ENCODE results near the gene BICDL2. TPM values are rescaled to one million over a fixed set of nuclear protein-coding genes. Genes with fewer than 3 reads are reported as not detected.

Gene BICDL2
- total RNA-seq, 2 experiments from 2014 or later: 0.11 to 0.17 TPM

DNA sequence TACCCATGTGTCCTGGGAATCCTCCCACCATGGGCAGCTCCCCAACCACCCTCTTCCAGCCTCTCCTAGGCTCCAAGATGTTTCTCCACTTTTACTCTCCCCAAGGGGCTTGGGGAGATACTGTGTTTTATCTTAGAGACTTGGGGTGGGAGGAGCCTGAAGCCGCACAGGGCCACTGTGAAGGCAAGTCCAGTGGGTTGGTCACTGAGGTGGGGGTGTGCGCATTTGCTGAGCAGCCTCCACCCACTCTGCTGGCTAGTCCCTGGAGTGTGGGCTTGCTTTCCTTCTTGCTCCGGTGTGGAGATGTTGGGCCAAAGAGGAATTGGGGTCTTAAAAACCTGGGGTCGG, 28.1 kb downstream of the BICDL2 start:
- ChIA-PET CTCF (interaction anchor here (2.1 to 7.2 kb wide), 2 partner anchors 12 to 21 kb away, joined by 16 to 73 read pairs; partner anchors contain the start of gene TNFRSF12A), POLR2A (no interaction called here)

DNA sequence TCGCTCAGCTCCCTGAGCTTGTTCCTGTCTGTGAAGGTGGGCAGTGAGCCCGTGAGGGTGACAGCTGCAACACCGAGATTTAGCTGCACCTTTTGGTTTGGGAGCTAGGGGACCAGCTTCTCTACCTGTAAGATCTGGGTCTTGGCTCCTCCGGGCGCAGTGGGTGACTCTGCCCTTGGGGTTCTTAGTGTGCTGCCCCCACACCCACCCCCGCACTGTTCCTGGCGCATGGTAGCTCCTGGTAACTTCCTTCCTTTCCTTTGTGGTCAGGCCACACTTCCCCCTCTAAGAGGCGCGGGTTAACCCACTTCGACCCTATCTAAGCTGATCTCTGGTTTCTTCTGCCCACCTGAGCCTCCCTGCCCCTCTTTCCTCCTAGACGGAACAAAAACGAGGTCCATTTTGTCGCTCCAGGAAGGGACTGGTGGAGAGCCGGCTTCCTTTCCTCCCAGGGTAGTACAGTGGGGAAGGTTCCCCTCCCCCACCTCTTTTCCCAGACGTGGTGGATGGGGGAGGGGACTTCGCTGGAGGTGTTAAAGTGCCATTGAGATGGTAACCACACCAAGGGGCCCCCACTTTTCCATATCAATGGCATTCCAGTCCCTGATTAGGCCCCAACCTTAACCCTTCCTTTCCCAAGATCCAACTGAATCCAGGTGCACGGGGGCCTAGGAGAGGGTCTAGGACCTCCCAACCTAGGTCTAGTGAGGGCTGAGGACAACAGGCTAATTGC, 28.6 kb downstream of the BICDL2 start:
- CTCF ChIA-PET: interaction anchor here (0.9 to 7.2 kb wide), 4 partner anchors 13 to 21 kb away, joined by 3 to 73 read pairs (median 10); partner anchors contain the start of gene TNFRSF12A
- POLR2A ChIA-PET: interaction anchor here (0.6 kb wide), 1 partner anchor 31 kb away, joined by 3 read pairs; no protein-coding TSS in a partner anchor

DNA sequence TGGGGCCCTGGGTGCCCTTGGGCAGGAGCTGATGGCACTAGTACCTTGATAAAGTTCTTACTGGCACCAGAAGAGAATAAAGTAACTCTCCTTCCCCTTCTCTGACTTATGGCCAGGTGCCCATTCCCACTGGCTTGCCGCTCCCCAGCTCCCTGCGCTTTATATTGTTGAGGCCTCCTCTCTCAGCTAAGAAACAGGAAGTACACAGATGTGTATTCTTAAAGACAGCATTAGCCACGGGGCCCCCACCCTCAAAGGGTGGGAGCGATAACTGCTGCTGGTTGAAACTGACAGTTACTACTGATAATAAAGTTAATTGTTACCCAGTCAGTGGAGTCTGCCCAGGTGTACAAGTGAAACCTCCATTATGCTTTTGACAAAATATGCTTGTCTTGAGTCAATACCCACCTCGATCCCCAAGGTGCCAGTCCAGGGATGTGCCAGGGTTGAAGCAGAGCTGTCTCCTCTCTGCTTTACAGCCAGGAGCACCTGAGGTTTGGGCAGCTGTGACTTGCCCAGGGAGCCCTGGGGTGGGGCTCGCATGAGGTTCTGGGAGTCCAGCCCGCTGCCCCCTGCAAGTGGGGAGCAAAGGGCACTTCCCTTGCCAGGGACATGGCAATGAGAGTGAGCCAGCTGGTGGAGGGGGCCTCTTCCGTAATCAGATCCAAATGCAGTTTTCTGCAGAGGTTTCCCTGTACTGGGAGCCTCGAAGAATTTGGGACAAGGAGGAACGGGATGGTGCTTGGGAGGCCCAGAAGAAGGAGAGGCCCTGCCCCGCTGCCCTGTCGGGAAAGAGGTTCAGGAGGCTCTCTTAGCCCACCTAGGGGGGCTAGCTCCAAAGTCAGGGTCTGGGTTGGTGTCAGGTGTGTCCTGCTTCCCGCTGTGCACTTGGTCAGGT, 29.4 kb downstream of the BICDL2 start:
- POLR2A ChIA-PET: interaction anchor here (0.5 to 0.6 kb wide), 2 partner anchors 32 to 120 kb away, joined by 3 to 5 read pairs; no protein-coding TSS in a partner anchor
- CTCF ChIA-PET: interaction anchor here (0.9 to 7.2 kb wide), 4 partner anchors 13 to 22 kb away, joined by 3 to 73 read pairs (median 10); partner anchors contain the start of gene TNFRSF12A

DNA sequence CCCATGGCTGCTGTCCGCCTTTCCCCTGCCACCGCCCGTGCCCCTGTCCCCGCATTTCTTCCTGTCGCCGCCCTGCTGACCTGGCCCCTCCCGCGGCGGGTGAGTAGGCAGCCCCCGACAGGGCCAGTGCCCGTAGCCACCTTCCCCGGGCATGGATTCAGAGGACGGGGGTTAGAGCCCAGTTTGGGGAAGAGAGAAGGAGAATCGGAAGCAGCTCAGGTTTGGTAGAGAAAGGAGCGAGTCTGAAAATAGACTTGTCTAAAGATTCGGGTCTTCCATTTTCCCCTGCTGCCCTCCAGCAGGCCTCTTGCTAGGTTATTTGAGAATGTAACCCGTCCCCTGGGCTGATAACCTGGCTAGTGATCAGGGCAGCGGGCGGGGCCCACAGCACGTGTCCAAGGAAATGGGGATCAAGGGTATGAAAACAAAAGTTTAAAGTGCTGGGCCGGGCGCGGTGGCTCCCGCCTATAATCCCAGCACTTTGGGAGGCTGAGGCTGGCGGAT, 31.9 kb downstream of the BICDL2 start:
- CTCF ChIA-PET: interaction anchor here (0.6 to 7.2 kb wide), 4 partner anchors 18 to 234 kb away, joined by 4 to 73 read pairs (median 11); partner anchors contain the start of genes HCFC1R1 and THOC6
- POLR2A ChIA-PET: interaction anchor here (1.2 kb wide), 1 partner anchor 144 kb away, joined by 4 read pairs; no protein-coding TSS in a partner anchor

DNA sequence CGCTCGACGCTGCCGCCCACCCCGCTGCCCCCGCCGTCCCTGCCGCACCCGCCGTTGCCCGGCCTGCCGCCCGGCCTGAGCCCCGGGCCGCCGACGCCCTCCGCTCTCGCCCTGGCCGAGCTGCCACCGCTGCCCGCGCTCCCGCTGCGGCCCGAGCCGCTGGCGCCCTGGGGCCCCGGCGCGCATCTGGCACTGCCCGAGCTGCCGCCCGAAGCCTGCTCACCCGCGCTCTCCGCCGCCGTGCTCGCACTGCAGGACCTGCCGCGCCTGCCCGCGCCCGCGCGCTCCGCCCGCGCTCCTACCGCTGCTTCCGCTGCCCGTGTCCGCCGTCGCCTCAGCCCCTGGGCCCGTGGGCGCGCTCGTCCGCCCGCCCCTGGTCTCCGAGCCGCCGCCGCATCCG, 32.4 kb downstream of the BICDL2 start:
- ChIA-PET CTCF (interaction anchor here (0.8 to 7.2 kb wide), 10 partner anchors 10 to 122 kb away, joined by 3 to 73 read pairs (median 3); partner anchors contain the start of genes HCFC1R1, PKMYT1, THOC6 and TNFRSF12A), POLR2A (interaction anchor here (1.0 to 1.2 kb wide), 2 partner anchors 18 to 145 kb away, joined by 3 to 4 read pairs; no protein-coding TSS in a partner anchor)

DNA sequence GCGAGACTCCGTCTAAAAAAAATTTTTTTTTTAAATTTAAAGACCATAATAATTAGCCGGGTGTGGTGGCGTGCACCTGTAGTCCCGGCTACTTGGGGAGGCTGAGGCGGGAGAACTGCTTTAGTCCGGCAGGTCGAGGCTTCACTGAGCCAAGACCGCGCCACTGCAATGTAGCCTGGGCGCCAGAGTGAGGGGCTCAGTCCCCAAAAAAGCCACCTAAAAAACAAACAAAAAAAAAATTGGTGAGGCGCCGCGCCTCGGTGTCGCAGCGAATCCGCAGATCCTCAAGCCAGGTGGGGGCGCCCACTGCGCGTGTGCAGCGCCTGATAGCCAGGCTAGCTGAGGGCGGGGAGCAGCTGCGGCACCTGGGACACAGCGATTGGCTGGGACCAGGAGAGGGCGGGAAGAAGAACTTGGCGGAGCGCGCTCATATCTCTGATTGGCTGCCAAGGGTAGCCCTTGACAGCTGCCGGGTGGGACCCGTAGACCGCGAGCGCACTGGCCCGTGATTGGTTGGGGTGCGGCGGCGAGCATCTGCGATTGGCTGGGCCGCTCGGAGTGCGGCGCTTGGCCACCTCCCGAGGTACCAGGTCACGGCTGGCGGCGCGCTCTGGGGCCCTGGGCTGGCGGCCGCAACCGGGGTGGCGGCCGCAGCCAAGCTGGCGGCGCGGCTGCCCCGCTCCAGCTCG, 33.0 kb downstream of the BICDL2 start:
- ChIA-PET CTCF (interaction anchor here (0.8 to 7.2 kb wide), 10 partner anchors 9 to 123 kb away, joined by 3 to 73 read pairs (median 3); partner anchors contain the start of genes HCFC1R1, PKMYT1, THOC6 and TNFRSF12A), POLR2A (interaction anchor here (1.0 kb wide), 1 partner anchor 18 kb away, joined by 3 read pairs; no protein-coding TSS in a partner anchor)

DNA sequence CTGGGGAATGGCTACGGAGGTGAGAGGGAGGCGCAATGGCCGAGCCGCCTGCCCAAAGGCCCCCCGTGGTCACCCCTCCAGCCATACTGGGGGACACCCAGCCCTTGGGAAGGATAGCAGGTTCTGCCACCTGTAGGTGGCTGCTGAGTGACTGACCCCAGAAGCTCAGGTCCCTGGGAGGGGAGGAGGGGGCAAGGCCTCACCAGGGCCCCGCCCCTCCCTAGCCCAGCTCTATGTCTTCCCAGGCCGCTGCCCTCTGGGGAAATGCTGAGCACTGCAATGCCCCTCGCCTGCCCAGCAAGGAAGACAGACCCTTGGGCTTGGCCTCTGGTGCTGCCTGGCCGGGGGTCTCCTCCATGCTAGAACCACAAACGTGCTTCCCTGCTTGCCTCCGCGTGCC, 35.4 kb downstream of the BICDL2 start:
- POLR2A ChIA-PET: no interaction called here
- CTCF ChIA-PET: interaction anchor here (1.6 to 2.1 kb wide), 2 partner anchors 27 to 30 kb away, joined by 6 to 12 read pairs; no protein-coding TSS in a partner anchor

DNA sequence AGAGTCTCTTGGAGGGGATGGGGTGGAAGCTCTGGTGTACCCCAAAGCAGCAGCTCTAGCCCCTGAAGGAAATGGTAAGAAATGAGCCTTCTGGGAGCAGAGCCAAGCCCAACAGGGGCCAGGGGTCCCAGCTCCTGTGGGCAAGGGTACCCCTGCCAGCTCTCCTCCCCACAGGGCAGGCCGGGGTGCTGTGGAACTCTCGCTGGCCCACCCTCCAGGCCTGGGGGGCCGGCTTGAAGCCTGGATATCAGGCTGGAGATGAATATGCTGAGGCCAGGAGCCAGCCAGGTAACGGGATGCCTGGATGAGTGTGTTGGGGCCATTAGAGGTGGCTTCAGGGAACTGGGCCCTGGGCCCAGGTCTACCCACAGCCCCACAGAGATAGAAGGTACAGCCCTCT, 36.2 kb downstream of the BICDL2 start:
- ChIA-PET CTCF (interaction anchor here (1.6 to 2.1 kb wide), 2 partner anchors 28 to 31 kb away, joined by 6 to 12 read pairs; no protein-coding TSS in a partner anchor), POLR2A (no interaction called here)

DNA sequence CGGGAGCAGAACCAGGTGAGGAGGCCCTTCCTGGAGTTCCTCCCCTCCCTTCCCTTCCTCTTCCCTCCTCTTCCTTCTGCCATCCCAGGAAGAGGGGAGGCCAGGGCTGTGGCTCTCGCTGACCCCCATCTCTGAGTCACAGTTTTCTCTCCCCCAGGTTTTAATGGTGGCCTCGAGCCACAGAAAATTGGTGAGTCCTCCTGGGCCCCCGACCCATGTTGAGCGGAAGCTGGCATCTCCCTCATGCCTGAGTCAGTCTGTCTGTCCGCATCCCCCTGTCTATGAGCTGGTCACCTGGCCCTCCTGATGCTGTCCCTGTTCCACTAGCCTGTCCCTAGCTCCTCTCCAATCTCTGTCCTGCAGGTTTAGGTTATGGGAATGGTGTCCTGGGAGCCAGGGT, 36.8 kb downstream of the BICDL2 start:
- CTCF ChIA-PET: interaction anchor here (2.1 kb wide), 1 partner anchor 29 kb away, joined by 12 read pairs; no protein-coding TSS in a partner anchor
- POLR2A ChIA-PET: no interaction called here

DNA sequence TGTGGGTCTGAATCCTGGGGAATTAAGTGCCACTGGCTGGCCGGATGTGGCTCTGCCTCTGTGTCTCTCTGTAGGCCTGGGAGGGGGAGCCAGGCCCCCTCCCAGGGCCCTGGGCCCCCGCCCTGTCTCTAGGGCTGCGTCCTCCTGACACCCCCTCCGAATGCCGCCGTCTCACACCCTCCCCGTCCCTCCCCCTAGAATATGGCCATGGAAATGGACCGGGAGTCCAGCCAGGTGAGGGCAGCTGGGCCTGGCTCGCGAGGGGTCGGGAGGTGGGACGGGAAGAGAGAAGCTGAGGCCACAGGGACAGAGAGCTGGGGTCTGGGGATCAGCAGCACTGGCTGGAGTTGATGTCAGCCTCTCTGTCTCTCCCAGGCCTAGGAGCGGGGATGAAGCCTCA, 40.4 kb downstream of the BICDL2 start:
- POLR2A ChIA-PET: no interaction called here

DNA sequence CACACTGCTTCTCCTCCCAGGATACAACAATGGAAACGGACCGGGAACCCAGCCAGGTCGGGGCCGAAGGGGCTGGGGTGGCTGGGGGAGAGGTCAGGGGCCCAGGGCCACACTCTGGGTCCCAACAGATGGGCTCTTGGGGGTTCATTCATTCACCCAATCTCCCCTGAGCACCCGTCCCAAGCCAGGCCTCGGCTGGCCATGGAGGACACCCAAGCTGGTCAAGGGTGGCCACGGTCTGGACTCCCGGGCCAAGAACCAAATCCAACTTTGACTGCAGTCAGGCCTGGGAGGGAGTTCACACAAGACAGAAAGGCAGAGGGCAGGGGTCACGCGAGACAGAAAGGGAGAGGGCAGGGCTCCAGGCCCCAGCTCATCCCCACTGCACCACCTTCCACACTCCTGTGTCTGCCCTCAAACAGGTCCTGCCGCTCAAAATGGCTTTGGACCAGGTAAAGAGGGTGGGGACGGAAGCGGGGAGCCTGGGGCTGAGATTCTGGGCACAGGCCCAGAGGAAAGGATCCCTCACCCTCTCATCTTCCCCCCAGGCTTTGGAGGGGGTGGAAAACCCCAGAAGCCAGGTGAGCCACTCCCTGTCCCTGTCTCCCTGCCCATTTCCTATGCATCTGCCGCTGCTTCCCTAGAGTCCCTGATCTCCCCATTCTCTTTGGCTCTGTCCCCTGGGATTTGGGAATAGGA, 44.2 kb downstream of the BICDL2 start:
- ChIA-PET POLR2A (no interaction called here), CTCF (no interaction called here)

More for the DNA sequence above, 40.4 kb downstream of the BICDL2 start:
- CTCF ChIA-PET: interaction anchor here (0.8 kb wide), 1 partner anchor 32 kb away, joined by 3 read pairs; no protein-coding TSS in a partner anchor

DNA sequence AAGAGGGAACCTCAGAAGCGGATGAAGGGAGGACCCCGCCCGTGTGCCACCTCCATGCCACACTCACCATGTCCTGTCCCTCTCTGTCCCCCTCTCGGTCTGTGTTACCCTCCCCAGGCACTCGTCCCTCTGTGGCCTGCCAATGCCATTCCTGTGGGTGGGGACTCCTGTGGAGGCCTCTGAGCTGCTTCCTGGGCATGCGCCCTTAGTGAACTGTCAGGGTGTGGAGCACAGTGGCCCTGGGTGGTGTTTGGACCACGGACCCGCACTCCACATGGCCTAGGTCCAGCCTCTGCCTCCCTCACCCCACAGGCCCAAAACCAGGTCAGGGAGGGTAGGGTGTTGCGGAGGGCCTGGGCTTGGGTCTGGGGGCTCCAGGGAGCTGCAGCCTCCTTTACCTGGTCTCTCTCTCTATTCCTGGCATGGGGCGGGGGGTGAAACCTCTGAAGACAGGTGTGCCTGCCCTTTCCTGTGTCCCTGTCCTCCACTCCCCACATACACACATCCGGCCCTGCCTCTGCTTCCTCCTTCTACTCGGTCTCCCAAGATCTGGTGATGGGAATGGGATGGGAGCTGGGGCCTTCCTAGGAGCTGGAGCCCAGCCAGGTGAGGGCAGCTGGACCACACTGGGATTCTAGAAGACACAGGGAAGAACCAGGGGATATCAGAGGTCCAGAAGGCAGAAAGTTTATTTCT, 45.0 kb downstream of the BICDL2 start:
- CTCF ChIA-PET: interaction anchor here (0.8 kb wide), 1 partner anchor 16 kb away, joined by 3 read pairs; no protein-coding TSS in a partner anchor
- POLR2A ChIA-PET: no interaction called here

DNA sequence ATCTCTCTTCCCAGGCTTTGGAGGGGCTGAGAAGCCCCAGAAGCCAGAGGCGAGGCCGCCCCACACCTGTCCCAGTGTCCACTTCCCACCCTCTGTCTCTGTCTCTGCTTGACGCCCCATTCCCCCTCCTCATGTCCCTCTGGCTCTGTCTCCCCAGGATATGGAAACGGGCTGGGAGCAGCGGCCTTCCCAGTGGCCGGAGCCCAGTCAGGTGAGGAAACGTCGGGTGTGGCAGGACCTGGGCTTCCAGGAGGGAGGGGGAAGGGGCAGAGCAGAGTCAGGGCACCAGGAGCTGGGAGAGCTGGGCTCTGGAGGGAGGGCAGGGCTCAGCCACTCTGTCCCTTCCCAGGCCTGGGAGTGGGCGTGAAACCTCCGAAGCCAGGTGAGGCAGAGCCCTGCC, 45.9 kb downstream of the BICDL2 start:
- ChIA-PET POLR2A (no interaction called here), CTCF (interaction anchor here (0.8 kb wide), 1 partner anchor 17 kb away, joined by 3 read pairs; no protein-coding TSS in a partner anchor)

DNA sequence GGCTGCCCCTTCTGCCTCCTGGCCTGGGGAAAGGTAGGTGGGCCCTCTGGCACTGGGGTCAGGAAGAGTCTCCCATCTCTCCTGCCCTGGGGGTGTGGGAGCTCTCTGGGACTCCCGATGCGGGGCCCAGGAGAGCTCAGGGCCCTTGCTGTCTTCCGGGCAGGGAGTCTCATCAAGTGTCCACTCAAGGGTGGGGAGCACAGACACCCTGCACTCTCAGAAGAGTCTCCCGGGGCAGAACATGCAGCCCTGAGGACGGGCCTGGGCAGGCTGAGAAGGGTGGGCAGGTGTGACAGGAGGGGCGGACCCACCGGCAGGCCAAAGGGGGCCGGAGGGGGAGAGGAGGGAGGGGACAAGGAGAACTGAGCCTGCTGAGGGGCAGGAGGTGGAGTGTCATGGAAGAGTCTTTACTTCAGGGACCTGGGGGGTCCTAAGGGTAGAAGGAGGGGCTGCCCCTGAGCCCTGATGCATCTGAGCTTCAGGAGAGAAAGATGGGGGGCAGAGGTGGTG, 48.1 kb downstream of the BICDL2 start:
- ChIA-PET POLR2A (no interaction called here), CTCF (interaction anchor here (1.2 kb wide), 1 partner anchor 34 kb away, joined by 3 read pairs; no protein-coding TSS in a partner anchor)

DNA sequence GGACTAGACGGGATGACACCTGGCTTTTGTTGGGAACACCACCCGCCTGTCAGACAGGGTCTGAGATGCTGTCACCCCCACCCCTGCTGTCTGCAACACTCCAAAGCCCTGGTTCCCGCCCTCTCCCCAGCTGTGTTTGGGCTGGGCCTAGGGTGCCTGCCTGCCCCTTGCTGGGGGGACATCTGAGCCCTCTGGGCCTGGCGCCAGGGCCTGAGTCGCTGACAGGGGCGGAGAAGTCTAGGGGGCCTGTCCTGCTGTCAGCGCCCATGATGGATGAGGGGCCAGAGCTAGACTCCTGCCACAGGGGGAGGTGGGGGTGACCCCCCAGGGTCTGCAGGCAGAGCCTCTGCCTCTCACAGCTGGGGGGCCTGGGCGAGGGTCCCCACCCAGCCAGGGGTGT, 48.9 kb downstream of the BICDL2 start:
- POLR2A ChIA-PET: no interaction called here
- CTCF ChIA-PET: interaction anchor here (1.0 to 1.2 kb wide), 2 partner anchors 35 to 61 kb away, joined by 3 read pairs; no protein-coding TSS in a partner anchor

DNA sequence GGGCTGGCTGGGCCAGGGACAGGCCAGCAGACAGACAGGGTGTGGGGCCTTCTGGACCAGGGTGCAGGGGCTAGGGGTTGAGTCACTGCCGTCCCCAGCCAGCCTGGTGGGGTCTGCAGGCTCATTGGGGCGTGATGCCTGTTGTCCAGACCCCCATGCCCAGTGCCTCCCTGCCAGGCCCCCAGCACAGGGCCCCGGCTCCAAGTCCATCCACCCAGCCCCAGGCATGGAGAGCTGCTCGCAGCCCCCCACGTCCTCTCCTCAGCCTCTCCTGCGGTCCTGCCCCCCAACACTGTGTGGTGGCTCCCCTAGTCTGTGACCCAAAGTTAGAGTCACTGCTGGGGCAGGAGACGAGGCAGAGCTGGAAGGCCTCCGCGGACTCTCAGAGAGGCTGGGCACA, 49.5 kb downstream of the BICDL2 start:
- ChIA-PET POLR2A (no interaction called here), CTCF (interaction anchor here (1.0 kb wide), 1 partner anchor 60 kb away, joined by 3 read pairs; no protein-coding TSS in a partner anchor)

All from activated CD8-positive, alpha-beta memory T cell treated with anti-CD3 and anti-CD28 coated beads for 36 hours (primary cell).